ENCODE measurements around the gene CLPSL2. TPM values are rescaled to one million over a fixed set of nuclear protein-coding genes. Genes with fewer than 3 reads are reported as not detected.

The CLPSL2 gene
- total RNA-seq, 1 donor from 2014 or later: not detected

- no peaks in the 10 kb centered on the region for H3K9me3 ChIP-seq
- no peak for TF ChIP-seq CTCF (IDR thresholded peaks at IDR 0.05)
- ATAC-seq: no peak
- DNase-seq: no peak
- H3K27me3 ChIP-seq (ENCODE audit: low read depth): peaks cover 46% of the 10 kb centered on the region
- H3K27ac ChIP-seq: no peak overlapping the region
- intact Hi-C loops (cut with DNase I): no loop called here
- no peaks in the 10 kb centered on the region for H3K4me1 ChIP-seq
- no peak overlapping the region for H3K4me3 ChIP-seq
- H3K36me3 ChIP-seq: no peaks in the 10 kb centered on the region
Measured at GRCh38 chr6:35784200-35784599, 7.8 kb downstream of the CLPSL2 start.

- no peaks in the 10 kb centered on the region for H3K4me1 ChIP-seq
- ATAC-seq (no peak), DNase-seq (no peak)
- no peak overlapping the region for H3K4me3 ChIP-seq
- intact Hi-C loops (cut with DNase I): no loop called here
- H3K36me3 ChIP-seq: no peaks in the 10 kb centered on the region
- peaks cover 47% of the 10 kb centered on the region for H3K27me3 ChIP-seq (ENCODE audit: low read depth)
- no peak for TF ChIP-seq CTCF (IDR thresholded peaks at IDR 0.05)
- H3K27ac ChIP-seq: no peak overlapping the region
- no peaks in the 10 kb centered on the region for H3K9me3 ChIP-seq
Measured at GRCh38 chr6:35786272-35786671, 9.9 kb downstream of the CLPSL2 start.

GRCh38 chr6:35786810-35787209 is 10.4 kb downstream of the CLPSL2 start:
- ATAC-seq (peak; percentile 26 to 42), DNase-seq (no peak)
- H3K36me3 ChIP-seq: no peaks in the 10 kb centered on the region
- H3K4me1 ChIP-seq: no peaks in the 10 kb centered on the region
- intact Hi-C loops (cut with DNase I): no loop called here
- peaks cover 47% of the 10 kb centered on the region for H3K27me3 ChIP-seq (ENCODE audit: low read depth)
- no peaks in the 10 kb centered on the region for H3K9me3 ChIP-seq
- no peak overlapping the region for H3K27ac ChIP-seq
- no peak for TF ChIP-seq CTCF (IDR thresholded peaks at IDR 0.05)
- H3K4me3 ChIP-seq: no peak overlapping the region

GRCh38 chr6:35787266-35788218 is 11.1 kb downstream of the CLPSL2 start:
- Histone ChIP-seq H3K27me3 (ENCODE audit: low read depth) (peaks cover 47% of the 10 kb centered on the region), H3K27ac (no peak overlapping the region), H3K36me3 (no peaks in the 10 kb centered on the region), H3K4me3 (no peak overlapping the region), H3K4me1 (no peaks in the 10 kb centered on the region), H3K9me3 (no peaks in the 10 kb centered on the region)
- no peak for TF ChIP-seq CTCF (IDR thresholded peaks at IDR 0.05)
- intact Hi-C loops (cut with DNase I): no loop called here
- peak; percentile 17 to 21 for ATAC-seq
- DNase-seq: no peak

- ATAC-seq (no peak), DNase-seq (no peak)
- intact Hi-C loops (cut with DNase I): no loop called here
- Histone ChIP-seq H3K27me3 (ENCODE audit: low read depth) (peaks cover 47% of the 10 kb centered on the region), H3K9me3 (no peaks in the 10 kb centered on the region), H3K4me1 (no peaks in the 10 kb centered on the region), H3K36me3 (no peaks in the 10 kb centered on the region), H3K4me3 (no peak overlapping the region), H3K27ac (no peak overlapping the region)
- no peak for TF ChIP-seq CTCF (IDR thresholded peaks at IDR 0.05)
Measured at GRCh38 chr6:35788423-35788982, 12.1 kb downstream of the CLPSL2 start.

Measured in lower lobe of right lung (tissue), 2 donors.